GM12891 (cell line): ENCODE measurements around the gene MARK4.

Experiments
- PAX5 ChIP-seq: IDR thresholded peaks from 2 replicates; pipeline ENCODE4 v1.6.1; 2011; ENCODE audit warnings: low read length, moderate library complexity, mild to moderate bottlenecking; ENCODE audit not compliant: insufficient read depth, severe bottlenecking
- POLR2A ChIP-seq: IDR thresholded peaks from 2 replicates; pipeline ENCODE4 v1.6.1; 2011; ENCODE audit warnings: low read depth, low read length, control low read depth
- POLR2AphosphoS5 ChIP-seq: IDR thresholded peaks from 2 replicates; pipeline ENCODE4 v1.6.1; 2011; ENCODE audit warnings: low read depth, low read length, control low read depth
- POU2F2 ChIP-seq: IDR thresholded peaks from 2 replicates; pipeline ENCODE4 v1.6.1; 2011; ENCODE audit warnings: low read depth, mild to moderate bottlenecking, control low read depth, low read length, moderate library complexity
- SPI1 ChIP-seq: IDR thresholded peaks from 2 replicates; pipeline ENCODE4 v1.6.1; 2011; ENCODE audit warnings: low read depth, low read length, control low read depth
- TAF1 ChIP-seq: IDR thresholded peaks from 2 replicates; pipeline ENCODE4 v1.6.1; 2011; ENCODE audit warnings: low read depth, low read length, control low read depth

DNA sequence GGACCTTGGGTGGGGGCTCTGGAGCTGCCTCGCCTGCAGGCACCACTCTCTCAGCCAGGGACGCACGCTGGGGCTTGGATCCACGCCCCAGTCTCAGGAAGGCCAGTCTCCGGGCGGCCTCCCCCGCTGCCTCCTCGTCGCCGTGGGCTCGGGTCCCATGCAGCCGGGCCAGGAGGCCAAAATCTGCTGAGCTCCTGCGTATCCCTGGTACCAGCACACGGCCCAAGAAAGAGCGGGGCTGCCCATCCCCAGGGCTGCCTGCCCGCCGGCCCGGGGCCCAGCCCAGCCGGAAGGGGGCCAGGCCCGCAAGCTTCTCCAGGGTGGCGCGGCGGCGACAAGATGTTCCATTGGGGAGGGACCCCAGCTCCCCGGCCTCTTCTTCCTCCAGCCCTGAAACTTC lies 12.5 kb upstream of the MARK4 start:
- TF ChIP-seq POLR2A (no peak), POLR2AphosphoS5 (no peak), SPI1 (no peak), PAX5 (no peak), TAF1 (no peak), POU2F2 (no peak)
